ENCODE results near the gene SLC40A1. TPM values are rescaled to one million over a fixed set of nuclear protein-coding genes. Genes with fewer than 3 reads are reported as not detected.
A peak's percentile ranks its signal among the peaks of the same experiment; 100 is the strongest.

The SLC40A1 gene
- total and polyA plus RNA-seq, 9 donors: 243 to 515 (median 361) TPM

- Histone ChIP-seq H3K4me3 (no peak overlapping the region), H3K9me3 (no peaks in the 10 kb centered on the region), H3K27me3 (no peaks in the 10 kb centered on the region), H3K4me1 (ENCODE audit: insufficient read depth) (peaks cover 12% of the 10 kb centered on the region), H3K36me3 (no peaks in the 10 kb centered on the region), H3K27ac (peak overlapping the region in 1 of 2 donors; percentile 80)
- no peak for DNase-seq
- TF ChIP-seq EP300 (IDR thresholded peaks at IDR 0.05): no peak
- no peak for TF ChIP-seq CTCF (IDR thresholded peaks at IDR 0.05)
- no peak for TF ChIP-seq POLR2A (IDR thresholded peaks at IDR 0.05)
- intact Hi-C loops (cut with DNase I): no loop called here
- 62 to 68% (median 67%) methylated on average over 1 of the region's 1 CpG for WGBS, 3 donors
These were observed 27.0 kb downstream of the SLC40A1 start for GRCh38 chr2:189553504-189554088.

- no peak for TF ChIP-seq CTCF (IDR thresholded peaks at IDR 0.05)
- no peak for TF ChIP-seq POLR2A (IDR thresholded peaks at IDR 0.05)
- TF ChIP-seq EP300 (IDR thresholded peaks at IDR 0.05): no peak
- no peak for DNase-seq
- H3K4me3 ChIP-seq: no peak overlapping the region
- H3K9me3 ChIP-seq: no peaks in the 10 kb centered on the region
- H3K4me1 ChIP-seq (ENCODE audit: insufficient read depth): peaks cover 11% of the 10 kb centered on the region
- no peaks in the 10 kb centered on the region for H3K27me3 ChIP-seq
- H3K36me3 ChIP-seq: no peaks in the 10 kb centered on the region
- intact Hi-C loops (cut with DNase I): no loop called here
- peak overlapping the region in 1 of 2 donors; percentile 80 for H3K27ac ChIP-seq
- 1 to 5% (median 3%) methylated on average over 2 of the region's 2 CpGs for WGBS, 3 donors
These were observed 27.6 kb downstream of the SLC40A1 start for GRCh38 chr2:189552991-189553404.

- WGBS, 3 donors: 2 to 3% (median 3%) methylated on average over 6 of the region's 6 CpGs
- Histone ChIP-seq H3K4me1 (ENCODE audit: insufficient read depth) (peaks cover 11% of the 10 kb centered on the region), H3K27ac (peak overlapping the region; percentile 48 to 80), H3K27me3 (no peaks in the 10 kb centered on the region), H3K4me3 (no peak overlapping the region), H3K36me3 (no peaks in the 10 kb centered on the region), H3K9me3 (no peaks in the 10 kb centered on the region)
- no peak for TF ChIP-seq POLR2A (IDR thresholded peaks at IDR 0.05)
- TF ChIP-seq CTCF (IDR thresholded peaks at IDR 0.05): no peak
- no peak for TF ChIP-seq EP300 (IDR thresholded peaks at IDR 0.05)
- intact Hi-C loops (cut with DNase I): no loop called here
- DNase-seq: no peak
These were observed 28.1 kb downstream of the SLC40A1 start for GRCh38 chr2:189552334-189552990.

GRCh38 chr2:189551808-189552207 lies 28.8 kb downstream of the SLC40A1 start:
- H3K27me3 ChIP-seq: no peaks in the 10 kb centered on the region
- no peak overlapping the region for H3K4me3 ChIP-seq
- no peaks in the 10 kb centered on the region for H3K9me3 ChIP-seq
- TF ChIP-seq EP300 (IDR thresholded peaks at IDR 0.05) (no peak), CTCF (IDR thresholded peaks at IDR 0.05) (no peak), POLR2A (IDR thresholded peaks at IDR 0.05) (no peak)
- H3K36me3 ChIP-seq: no peaks in the 10 kb centered on the region
- intact Hi-C loops (cut with DNase I): no loop called here
- H3K4me1 ChIP-seq (ENCODE audit: insufficient read depth): peaks cover 11% of the 10 kb centered on the region
- DNase-seq: no peak
- H3K27ac ChIP-seq: peak overlapping the region in 1 of 2 donors; percentile 80
